ENCODE measurements around the gene EPHA4. TPM values are rescaled to one million over a fixed set of nuclear protein-coding genes. Genes with fewer than 3 reads are reported as not detected.

Gene EPHA4
- polyA plus RNA-seq, 1 of the 3 experiments (the other 2 are of a cell fraction), result 0.90 TPM

DNA sequence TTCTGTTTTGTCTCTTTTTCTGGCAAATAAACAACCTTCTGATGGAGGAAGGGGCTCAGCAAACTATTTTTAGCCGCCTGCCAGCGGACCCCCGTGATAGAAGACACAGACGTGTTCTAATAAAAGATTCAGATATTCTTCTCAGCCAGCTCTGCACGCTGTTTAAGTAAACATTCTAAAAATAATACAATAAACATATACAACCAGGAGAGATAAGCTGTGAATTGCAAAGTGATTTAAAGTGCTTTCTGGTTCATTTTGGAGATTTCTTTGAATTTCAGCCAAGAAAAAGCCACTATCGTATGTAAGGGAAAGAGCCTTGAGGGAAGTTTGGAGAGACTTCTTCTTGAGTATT, 201.3 kb downstream of the EPHA4 start (continued):
- TF ChIP-seq, protein P1, sequence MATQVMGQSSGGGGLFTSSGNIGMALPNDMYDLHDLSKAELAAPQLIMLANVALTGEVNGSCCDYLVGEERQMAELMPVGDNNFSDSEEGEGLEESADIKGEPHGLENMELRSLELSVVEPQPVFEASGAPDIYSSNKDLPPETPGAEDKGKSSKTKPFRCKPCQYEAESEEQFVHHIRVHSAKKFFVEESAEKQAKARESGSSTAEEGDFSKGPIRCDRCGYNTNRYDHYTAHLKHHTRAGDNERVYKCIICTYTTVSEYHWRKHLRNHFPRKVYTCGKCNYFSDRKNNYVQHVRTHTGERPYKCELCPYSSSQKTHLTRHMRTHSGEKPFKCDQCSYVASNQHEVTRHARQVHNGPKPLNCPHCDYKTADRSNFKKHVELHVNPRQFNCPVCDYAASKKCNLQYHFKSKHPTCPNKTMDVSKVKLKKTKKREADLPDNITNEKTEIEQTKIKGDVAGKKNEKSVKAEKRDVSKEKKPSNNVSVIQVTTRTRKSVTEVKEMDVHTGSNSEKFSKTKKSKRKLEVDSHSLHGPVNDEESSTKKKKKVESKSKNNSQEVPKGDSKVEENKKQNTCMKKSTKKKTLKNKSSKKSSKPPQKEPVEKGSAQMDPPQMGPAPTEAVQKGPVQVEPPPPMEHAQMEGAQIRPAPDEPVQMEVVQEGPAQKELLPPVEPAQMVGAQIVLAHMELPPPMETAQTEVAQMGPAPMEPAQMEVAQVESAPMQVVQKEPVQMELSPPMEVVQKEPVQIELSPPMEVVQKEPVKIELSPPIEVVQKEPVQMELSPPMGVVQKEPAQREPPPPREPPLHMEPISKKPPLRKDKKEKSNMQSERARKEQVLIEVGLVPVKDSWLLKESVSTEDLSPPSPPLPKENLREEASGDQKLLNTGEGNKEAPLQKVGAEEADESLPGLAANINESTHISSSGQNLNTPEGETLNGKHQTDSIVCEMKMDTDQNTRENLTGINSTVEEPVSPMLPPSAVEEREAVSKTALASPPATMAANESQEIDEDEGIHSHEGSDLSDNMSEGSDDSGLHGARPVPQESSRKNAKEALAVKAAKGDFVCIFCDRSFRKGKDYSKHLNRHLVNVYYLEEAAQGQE (IDR thresholded peaks at IDR 0.05; ENCODE audit: low read depth, low read length), result no peak
- TF ChIP-seq EZH2phosphoT487 (IDR thresholded peaks at IDR 0.05; ENCODE audit: borderline replicate concordance, low read depth) (no peak), FOXM1 (IDR thresholded peaks at IDR 0.05; ENCODE audit: low read depth) (no peak), CHD2 (IDR thresholded peaks at IDR 0.05; ENCODE audit: low read length, partially characterized antibody) (no peak), TAF1 (IDR thresholded peaks at IDR 0.05; ENCODE audit: borderline replicate concordance, low read depth, low read length) (no peak), SIN3A (IDR thresholded peaks at IDR 0.05; ENCODE audit: borderline replicate concordance, low read depth, low read length) (no peak), GATA2 (CRISPR knock-in tag; IDR thresholded peaks at IDR 0.05) (no peak), TEAD4 (IDR thresholded peaks at IDR 0.05; ENCODE audit: borderline replicate concordance, insufficient read depth) (no peak), FOXJ3 (CRISPR knock-in tag; IDR thresholded peaks at IDR 0.05) (no peak)
- TF ChIP-seq, protein P2, sequence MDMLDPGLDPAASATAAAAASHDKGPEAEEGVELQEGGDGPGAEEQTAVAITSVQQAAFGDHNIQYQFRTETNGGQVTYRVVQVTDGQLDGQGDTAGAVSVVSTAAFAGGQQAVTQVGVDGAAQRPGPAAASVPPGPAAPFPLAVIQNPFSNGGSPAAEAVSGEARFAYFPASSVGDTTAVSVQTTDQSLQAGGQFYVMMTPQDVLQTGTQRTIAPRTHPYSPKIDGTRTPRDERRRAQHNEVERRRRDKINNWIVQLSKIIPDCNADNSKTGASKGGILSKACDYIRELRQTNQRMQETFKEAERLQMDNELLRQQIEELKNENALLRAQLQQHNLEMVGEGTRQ (IDR thresholded peaks at IDR 0.05; ENCODE audit: borderline replicate concordance, low read depth, low read length), result no peak

GRCh38 chr2:221370076-221370856, 201.8 kb downstream of the EPHA4 start:
- DNase-seq, result no peak
- POLR2A ChIA-PET, result no interaction called here
- TF ChIP-seq CHD2 (IDR thresholded peaks at IDR 0.05; ENCODE audit: low read length, partially characterized antibody) (no peak), EP300 (IDR thresholded peaks at IDR 0.05; ENCODE audit: borderline replicate concordance in 1 of 2, low read depth in 1 of 2, low read length in 1 of 2) (no peak), GATA2 (CRISPR knock-in tag; IDR thresholded peaks at IDR 0.05) (no peak), JUND (IDR thresholded peaks at IDR 0.05) (no peak), SMC3 (IDR thresholded peaks at IDR 0.05; ENCODE audit: low read depth, low read length) (no peak), MXI1 (IDR thresholded peaks at IDR 0.05; ENCODE audit: low read depth, low read length) (no peak), EZH2phosphoT487 (IDR thresholded peaks at IDR 0.05; ENCODE audit: borderline replicate concordance, low read depth) (no peak), RAD21 (IDR thresholded peaks at IDR 0.05; ENCODE audit: low read length) (no peak), SIN3A (IDR thresholded peaks at IDR 0.05; ENCODE audit: borderline replicate concordance, low read depth, low read length) (no peak)
- TF ChIP-seq, protein P3, sequence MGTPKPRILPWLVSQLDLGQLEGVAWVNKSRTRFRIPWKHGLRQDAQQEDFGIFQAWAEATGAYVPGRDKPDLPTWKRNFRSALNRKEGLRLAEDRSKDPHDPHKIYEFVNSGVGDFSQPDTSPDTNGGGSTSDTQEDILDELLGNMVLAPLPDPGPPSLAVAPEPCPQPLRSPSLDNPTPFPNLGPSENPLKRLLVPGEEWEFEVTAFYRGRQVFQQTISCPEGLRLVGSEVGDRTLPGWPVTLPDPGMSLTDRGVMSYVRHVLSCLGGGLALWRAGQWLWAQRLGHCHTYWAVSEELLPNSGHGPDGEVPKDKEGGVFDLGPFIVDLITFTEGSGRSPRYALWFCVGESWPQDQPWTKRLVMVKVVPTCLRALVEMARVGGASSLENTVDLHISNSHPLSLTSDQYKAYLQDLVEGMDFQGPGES (IDR thresholded peaks at IDR 0.05; ENCODE audit: low read depth, low read length), result no peak
- TF ChIP-seq, protein P2 (IDR thresholded peaks at IDR 0.05; ENCODE audit: borderline replicate concordance, low read depth, low read length), result no peak
- TF ChIP-seq, protein P1 (IDR thresholded peaks at IDR 0.05; ENCODE audit: low read depth, low read length), result no peak

More at GRCh38 chr2:221370076-221370856, 201.8 kb downstream of the EPHA4 start:
- Histone ChIP-seq H3K4me3 (ENCODE audit: low read depth in 2 of 2, low read length in 1 of 2) (no peak overlapping the region), H3K4me2 (no peak overlapping the region), H3K9me2 (no peaks in the 10 kb centered on the region), H3K27me3 (ENCODE audit: insufficient read depth) (no peaks in the 10 kb centered on the region), H3K4me1 (ENCODE audit: control insufficient read depth in 1 of 2, insufficient read depth in 2 of 2, low read depth in 1 of 2, low read length in 1 of 2) (no peaks in the 10 kb centered on the region), H2AFZ (ENCODE audit: low read depth) (no peak overlapping the region), H3K9ac (no peak overlapping the region), H4K20me1 (ENCODE audit: insufficient read depth) (no peaks in the 10 kb centered on the region), H3K79me2 (ENCODE audit: insufficient read depth) (no peaks in the 10 kb centered on the region), H3K27ac (ENCODE audit: low read depth in 2 of 2, low read length in 1 of 2) (no peak overlapping the region), H3F3A (replicated peaks; ENCODE audit: insufficient read depth) (no peaks in the 10 kb centered on the region), H3K9me3 (no peaks in the 10 kb centered on the region), H3K36me3 (replicated peaks in 1 of 2; ENCODE audit: control insufficient read depth in 1 of 2, insufficient read depth in 2 of 2, low read length in 1 of 2) (no peaks in the 10 kb centered on the region)
- WGBS (ENCODE audit: low lambda C conversion rate), result 23% methylated on average over 9 of the region's 9 CpGs
- CTCF ChIA-PET, result no interaction called here
